Stimulated activated CD8-positive, alpha-beta memory T cell treated with anti-CD3 and anti-CD28 coated beads, Interleukin-12 subunit alpha, Interleukin-12 subunit beta, amount 100 ng/mL, for 4 hours (primary cell): ENCODE results near the gene ITPK1.

Source experiments
- DNase-seq: peaks from one replicate; pipeline ENCODE4 v3.0.0-alpha.2; 2020; ENCODE audit warnings: low read depth

Gene ITPK1

DNA sequence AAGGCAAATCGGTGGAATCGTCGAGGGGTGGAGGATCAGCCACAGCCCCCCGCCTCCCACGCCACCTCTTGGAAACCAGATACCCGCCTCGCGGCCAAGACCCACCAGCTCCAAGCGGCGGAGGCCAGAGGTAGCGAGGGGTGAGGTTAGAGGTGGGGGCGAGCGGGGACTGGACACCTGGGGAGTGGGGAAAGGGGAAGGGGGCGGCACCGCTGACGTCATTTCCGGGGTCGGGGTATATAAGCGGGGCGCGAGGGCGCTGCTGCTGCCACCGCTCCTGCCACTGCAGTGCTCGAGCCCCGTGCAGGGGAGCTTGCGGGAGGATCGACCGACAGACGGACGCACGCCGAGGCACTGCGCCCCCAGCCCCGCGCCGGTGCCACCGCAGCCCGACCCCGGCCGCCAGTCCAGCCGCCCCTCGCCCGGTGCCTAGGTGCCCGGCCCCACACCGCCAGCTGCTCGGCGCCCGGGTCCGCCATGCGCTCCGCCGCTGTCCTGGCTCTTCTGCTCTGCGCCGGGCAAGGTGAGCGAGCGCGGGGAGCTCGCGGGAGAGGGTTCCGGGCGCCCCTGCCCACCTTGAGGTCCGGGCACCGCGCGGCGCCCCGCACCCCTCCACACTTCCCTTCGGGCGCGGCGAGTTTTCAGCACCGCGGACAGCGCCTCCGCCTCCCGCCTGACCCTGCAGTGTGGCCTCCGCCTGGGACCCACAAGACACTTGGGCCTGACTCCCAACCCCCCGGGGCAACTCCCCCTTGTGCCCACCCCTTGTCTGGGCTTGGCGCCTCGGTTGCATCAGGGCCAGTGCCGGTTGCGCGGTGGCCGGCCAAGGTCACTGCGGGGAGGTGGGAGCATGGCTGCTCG, 192.6 kb downstream of the ITPK1 start, which contains the start of gene CHGA:
TSS of gene CHGA (plus strand) at position 268 of the 861 bp plus-strand sequence. CDS start at position 478, 210 bp downstream.
- no peak for DNase-seq

DNA sequence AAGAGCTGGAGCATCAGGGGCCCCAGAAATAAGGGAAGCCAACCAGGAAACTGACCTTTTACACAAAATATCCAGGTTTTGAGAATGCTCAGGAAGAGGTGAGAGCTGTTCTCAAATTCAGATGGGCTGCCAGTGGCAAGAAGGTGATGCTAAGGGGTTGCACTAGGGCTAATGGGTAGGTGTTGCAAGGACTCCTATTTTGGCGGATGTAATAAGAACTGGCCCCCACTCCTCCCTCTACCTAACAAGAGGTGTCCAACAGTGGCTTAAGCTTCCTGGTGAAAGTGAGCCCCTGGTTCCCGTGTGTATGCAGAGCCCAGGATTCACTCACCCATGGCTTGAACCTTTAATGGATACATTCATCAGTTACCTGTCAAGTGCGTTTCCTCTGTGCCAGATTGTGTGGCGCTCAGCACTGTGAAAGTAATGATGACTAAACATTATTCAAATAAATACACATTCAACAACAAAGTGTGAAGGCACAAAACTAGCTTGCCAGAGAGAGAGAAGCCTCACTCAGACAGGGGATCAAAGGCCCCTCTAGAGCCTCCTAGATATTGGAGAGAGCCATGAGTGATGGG, 193.5 kb downstream of the ITPK1 start:
- DNase-seq: no peak

DNA sequence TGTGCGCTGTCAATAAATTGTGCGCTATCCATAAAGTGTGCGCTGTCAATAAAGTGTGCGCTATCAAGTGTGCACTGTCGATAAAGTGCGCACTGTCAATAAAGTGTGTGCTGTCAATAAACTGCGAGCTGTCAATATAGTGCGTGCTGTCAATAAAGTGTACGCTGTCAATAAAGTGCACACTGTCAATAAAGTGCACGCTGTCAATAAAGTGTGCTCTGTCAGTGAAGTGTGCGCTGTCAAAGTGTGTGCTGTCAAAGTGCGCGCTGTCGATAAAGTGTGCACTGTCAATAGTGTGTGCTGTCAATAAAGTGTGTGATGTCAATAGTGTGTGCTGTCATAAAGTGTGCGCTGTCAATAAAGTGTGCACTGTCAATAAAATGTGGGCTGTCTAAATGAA, 195.7 kb downstream of the ITPK1 start:
- DNase-seq: no peak

DNA sequence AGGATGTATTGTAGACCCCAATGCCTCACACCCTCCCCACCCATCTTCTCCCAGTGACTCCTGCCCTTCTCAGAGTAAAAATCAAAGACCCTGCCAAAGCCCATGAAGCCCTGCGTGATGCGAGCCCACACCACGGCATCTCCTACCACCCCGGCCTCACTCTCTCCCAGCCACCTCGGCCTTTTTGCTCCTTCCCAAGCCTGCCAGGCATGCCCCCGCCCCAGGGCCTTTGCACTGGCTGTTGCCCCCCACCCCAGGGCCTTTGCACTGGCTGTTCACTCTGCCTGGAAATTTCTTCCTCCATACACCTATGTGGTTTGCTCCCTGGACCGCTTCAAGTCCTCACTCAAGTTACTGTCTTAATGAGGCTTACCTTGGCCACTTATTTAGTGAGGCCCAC, 197.8 kb downstream of the ITPK1 start:
- no peak for DNase-seq

DNA sequence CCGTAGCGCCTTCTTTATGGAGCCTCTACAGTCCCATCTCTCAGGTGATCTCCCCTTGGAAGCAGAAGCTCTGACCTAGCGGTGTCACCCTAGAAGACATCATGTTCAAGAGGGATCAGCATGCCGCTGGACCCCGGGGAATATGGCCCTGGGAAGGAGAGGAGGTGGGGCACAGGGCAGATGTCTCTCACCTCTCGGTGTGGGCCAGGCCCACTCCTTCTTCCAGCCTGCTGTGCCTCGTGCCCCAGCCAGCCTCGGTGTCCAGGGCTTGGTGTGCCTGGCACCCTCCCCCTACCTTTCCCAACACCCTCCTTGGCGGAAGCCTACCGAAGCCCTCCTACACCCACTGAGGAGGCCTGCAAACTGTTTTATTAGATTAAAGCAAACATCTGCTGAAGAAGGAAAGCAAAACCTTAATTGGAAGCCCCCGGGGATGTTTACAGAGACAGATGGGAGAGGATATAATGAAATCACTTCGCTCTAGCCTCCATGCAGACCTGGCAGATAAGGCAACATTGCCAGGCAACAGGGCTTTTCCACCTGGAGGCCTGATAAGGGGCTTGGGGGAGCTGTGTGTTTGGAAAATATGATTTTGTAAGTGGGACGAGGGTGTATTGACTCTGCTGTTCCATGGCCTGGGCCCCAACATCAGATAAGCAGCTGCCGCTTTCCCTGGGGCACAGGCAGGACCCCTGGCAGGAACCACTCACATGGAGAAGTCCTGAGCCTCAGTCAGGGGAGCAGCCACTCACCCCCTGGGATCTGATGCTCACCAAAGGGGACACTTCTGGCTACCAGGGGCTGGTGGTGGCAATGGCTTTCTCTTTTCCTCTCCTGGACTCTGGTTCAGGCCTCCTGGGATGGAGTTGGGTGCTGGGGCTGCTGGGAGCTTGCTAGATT, 198.4 kb downstream of the ITPK1 start:
- DNase-seq: no peak

DNA sequence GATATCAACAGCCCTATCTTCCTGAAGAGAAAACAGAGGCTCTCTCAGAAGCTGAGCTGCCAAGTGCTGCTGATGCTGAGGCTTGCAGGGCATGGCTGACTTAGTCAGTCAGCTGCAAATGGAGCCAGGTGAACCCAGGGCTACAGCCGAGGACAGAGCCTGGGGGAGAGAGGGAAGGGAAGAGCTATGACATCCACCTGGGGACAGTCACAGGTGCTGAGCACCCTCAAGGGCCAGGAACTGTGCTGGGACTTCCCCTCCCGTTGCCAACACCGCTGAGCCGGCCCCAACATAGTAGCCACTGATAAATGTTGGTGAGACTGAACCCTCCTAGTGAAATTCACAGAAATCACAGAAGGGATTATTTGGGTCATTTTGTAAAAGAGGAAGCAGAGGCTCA, 199.5 kb downstream of the ITPK1 start:
- no peak for DNase-seq

DNA sequence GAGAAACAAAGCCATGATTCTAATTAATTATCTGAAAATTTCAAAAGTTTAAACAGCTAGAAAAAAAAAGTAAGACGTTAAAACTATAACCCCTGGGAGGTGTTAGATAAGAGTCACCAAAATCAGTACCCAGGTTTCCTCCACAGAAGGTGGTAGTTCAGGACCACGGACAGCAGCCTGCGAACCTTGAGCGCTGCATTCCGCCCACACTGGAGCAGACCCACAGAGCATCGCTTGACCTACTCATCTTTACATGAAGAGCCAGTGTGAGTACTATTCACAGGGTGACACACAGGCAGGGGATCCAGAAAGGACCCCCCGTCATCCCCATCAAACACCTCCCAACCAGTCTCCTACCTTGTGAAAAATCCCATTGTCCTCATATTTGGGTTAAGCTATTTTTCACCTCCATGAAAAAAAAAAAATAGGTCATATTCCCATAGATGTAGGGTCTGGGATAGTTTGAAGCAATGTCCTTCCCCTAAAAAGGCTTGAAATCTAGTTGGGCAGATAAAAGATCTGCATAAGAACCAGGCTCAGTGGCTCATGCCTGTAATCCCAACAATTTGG, 201.6 kb downstream of the ITPK1 start:
- no peak for DNase-seq

DNA sequence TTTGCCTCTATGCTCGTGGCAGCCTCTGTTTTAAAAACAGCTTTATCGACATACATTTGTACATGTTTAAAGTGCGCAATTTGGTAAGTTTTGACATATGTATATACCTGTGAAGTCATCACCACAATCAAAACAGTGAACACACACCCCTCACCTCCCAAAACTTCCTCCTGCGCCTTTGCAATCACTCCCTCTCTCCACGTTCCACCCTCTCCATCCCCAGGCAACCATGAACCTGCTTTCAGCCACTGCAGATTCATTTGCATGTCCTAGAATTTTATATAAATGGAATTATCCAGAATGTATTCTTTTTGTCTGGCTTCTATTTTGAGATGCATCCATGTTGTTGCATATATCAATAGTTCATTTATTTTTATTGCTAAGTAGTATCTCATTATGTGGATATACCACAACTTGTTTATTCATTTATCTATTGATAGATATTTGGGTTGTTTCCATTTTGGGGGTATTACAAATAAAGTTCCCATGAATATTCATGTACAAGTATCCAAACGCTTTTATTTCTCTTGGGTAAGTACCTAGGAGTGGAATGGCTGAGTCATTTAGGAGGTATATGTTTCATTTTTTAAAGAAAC, 208.3 kb downstream of the ITPK1 start:
- DNase-seq: no peak

DNA sequence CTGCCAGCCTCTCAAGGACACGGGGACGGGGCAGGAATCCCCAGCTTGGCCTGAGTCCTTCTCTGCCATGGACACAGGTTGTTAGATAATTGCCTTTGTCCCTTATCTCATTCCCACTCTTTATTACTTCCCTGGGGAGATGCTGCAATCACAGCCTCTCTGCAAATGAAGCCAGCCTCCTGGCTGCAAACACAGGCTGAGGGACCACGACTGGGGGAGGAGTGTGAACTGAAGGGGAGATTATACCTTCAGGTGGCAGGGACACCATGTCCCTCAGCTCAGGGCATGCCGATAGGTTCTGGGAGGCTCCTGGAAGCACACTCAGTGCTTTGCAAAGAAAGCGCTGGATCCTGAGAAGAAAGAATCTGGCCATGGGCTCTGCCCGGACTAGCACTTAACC, 208.9 kb downstream of the ITPK1 start:
- DNase-seq: no peak

DNA sequence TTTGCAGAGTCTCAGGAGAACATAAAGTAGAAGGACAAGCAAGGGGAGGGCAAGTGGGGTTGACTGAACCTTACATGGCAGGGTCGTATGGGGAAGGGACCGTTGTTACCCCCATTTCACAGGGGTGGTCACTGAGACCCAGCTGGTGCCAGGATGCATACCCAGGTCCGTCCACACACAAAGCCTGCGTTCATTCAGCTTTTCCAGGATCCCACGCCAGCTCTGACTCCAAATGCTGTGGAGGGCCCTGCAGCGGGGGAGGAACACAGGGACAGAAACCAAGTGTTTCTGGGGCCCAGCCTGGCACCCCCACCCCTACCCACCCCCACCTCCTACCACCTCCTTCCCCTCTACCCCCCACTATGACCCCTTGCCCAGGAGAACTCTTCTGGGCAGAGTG, 209.3 kb downstream of the ITPK1 start:
- no peak for DNase-seq

DNA sequence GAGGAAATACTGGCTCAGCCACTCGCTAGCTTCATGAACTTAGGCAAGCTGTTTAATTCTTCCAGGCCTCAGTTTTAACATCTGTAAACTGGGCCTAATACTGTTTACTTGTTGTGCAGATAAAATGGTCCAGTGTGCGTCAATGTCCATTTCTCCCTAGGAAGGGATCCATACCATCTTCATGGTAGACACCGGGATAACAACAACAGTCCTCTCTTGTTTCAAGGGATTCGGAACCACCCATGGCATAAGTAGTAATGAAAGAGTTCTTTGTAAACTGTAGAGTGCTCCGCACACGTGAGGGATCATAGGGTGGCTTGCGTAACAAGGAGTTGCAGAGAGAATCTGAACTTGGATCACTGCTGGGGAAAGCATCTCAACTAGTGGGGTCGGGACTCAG, 210.1 kb downstream of the ITPK1 start:
- DNase-seq: no peak

DNA sequence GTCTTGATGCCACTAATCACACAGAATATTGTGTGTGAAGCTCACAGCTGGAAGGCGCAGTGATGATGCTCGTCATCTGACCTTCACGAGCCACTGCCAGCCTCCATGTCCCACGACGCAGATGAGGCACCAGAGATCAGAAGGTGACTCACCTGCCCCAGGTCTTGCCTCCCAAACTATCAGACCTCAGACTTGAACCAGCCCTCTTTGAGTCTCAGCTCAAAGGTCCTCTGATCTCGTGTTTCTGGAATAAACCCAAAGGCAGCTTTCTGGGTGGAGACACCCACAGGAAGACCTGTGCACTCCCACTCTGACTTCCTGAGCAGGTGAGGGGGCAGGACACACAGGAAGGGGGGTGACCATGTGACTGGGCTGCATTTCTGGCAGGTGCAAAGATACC, 212.4 kb downstream of the ITPK1 start:
- DNase-seq: no peak

DNA sequence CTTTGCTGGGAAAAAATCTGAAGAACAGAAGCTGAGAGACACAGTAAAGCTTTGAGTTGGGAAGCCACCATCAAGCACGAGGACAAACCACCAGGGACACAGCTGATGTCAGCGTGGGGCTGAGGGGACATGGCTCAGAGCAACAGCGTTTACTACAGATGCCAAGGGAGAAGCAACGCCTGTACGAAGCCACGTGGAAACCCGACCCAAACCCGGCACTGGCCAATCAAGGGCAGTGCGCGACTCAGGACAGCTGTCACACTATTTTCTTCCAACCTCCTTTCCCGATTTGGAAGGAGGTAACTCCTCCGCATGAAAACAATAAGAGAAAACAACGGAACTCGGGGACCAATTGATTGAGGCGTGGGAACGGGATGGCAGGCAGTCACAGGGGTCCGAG, 213.0 kb downstream of the ITPK1 start:
- DNase-seq: no peak

DNA sequence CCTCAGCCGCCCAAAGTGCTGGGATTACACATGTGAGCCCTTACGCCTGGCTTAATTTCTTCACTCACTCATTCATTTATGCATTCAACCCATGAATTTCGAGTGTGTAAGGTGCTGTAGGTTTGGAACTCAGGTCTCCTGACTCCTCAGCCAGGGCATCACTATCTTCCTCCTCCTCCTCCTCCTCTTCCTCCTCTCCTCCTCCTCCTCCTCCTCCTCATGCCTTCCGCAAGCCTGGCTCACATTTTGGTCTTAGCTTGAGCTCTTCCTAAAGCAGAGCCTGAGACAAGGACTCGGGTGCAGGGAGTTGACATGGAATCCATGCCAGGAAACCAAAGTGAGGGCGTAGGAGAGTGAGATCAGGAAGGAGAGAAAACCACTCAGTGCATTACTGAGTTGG, 213.5 kb downstream of the ITPK1 start:
- DNase-seq: no peak

DNA sequence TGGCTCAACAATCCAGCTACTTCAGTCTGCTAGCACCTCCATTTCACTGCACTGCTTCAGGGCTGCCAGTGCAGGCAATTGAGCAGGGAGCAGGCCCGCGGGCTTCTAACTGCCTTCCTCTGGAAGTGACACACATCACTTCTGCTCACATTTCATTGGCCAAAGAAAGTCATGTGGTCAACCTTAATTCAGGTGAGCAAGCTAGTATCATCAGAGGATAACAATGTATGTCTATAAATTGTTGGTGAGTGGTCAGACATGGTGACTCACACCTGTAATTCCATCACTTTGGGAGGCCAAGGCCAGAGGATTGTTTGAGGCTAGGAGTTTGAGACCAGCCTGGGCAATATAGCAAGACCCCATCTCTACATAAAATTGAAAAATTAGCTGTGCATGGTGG, 215.1 kb downstream of the ITPK1 start:
- DNase-seq: no peak

DNA sequence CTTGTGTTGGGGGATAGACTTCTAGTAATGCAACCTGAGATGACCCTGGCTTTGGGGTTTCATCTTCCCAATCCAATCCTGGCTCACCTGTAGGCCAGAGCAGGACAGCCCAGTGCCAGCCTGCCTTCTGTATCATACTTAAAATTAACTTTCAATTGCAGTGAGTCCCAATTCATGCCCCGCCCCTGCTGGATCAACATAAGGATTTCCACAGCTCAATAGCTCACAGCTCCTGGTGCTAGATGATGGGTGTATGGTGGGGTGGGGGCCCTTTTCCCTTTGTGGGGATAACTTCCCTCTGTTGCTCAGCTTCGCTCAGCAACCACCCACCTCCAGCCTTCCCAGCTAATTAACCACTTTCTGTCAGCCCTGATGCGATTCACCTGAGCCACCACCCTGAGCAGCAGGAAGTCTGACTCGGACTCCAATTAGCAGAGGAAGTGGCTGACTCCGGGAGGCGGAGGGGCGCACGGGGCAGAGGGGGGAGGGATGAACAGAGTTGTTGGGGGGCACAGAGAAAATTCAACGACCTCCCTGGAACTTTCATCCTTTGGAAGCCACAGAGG, 217.1 kb downstream of the ITPK1 start:
- DNase-seq: no peak

DNA sequence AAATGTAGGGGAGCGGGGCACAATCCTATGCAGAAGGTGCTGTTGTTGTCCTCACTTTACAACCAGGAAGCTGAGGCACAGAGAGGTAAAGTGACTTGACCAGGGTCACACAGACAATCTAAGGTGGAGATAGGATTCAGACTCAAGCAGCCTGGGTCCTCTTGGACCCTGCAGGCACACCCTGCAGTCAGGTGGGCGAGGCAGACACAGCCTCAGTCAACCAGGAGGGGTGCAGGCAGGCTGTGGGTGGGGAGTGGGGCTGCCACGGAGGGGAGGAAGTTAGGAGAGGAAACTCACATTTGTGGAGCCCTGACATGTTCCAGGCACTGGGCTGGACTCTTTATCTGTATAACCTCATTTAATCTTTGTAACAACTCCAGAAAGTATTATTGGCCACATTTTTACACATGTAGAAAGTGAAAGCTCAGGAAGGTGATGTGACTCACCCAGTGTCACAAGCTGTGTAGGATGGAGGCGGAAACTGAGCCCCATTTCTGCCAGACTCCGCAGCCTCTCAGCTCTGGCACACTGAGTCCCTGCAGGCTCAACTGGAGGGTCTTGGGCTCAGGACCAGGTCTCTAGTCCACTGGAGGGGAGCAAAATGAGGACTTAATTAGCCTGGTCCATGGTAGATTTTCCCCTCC, 217.7 kb downstream of the ITPK1 start:
- DNase-seq: no peak

DNA sequence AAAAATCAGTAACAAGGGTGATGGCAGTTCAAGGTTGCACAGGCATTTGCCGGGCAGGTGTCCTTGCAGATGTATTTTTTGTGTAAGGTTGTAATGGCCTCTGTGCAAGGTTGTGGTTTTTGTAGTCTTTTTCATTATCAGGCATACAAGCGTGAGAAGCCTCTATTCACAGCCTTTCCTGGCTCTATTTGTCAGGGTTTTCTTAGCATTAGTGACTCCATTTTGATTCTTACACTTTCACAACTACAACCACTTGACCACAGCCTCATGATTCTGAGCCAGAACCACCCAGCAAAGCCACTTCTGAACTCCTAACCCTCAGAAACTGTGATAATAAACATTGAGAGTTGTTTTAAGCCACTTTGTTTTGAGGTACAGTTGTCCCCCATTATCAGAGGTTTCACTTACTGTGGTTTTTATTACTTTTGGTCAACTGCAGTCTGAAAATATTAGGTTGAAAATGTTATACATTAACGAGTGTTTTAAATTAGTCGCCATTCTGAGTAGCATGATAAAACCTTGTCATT, 220.3 kb downstream of the ITPK1 start:
- no peak for DNase-seq

DNA sequence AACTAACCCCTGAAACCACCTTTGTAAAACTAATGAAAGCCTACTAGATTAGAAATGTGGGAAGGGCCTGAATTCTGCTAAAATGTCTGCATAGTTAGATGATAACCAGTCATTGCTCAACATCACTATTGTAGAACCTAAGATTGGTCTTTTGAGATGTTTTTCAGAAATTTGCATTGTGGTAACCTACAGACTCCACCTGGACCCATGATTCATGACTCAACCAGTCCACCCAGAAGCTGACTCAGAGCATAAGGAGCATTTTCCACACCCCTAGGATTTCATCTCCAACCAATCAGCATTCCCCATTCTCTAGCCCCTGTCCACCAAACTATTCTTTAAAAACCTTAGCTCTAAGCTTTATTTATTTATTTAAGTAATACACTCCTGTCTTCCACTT, 223.1 kb downstream of the ITPK1 start:
- no peak for DNase-seq

DNA sequence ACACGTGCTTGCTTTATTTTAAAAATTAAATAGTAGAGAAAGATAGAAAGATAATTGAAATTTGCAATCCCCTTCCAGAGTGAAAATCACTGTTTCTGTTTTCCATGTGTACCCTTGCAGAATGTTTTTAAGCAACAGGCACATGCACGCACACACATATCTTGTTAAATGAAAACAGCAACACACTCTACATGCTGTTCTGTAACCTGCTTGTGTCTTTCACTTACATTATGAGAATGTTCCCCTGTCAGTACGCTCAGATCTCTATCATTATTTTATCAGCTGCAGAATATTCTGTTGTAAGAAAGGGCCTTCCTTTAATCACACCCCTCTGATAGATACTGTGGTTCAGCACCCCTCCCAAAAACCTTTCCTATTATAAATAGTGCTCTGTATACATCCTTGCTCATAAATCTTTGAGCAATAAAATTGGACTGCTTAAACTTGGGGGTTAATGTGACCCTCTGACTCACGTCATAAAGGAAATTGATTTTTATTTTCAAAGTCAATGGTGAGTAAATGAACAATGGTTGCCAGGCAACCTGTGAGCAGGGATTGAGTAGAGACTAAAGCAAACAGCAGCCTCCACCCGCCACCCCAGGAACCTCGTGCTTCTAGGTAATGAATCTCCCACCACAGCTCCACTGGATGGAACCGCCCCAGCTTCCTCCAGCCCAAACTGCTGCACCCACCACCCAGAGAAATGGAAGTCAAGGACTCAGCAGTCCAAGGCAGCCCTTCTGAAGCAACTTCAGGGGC, 224.7 kb downstream of the ITPK1 start:
- no peak for DNase-seq
